Neural crest cell (in vitro differentiated cells): ENCODE results near the gene IGF2BP1. TPM values are rescaled to one million over a fixed set of nuclear protein-coding genes. Genes with fewer than 3 reads are reported as not detected.

Experiments
- DNase-seq: peaks from one replicate; pipeline ENCODE4 v3.0.0; 2021; ENCODE audit warnings: low read depth, mixed read lengths, low spot score
- H3K27ac Mint-ChIP-seq: one replicate; pipeline ENCODE4 v1.8.0; 2021; ENCODE audit warnings: mild to moderate bottlenecking, mixed read lengths; ENCODE audit not compliant: unreplicated experiment
- H3K27me3 Mint-ChIP-seq: 2 replicates; pipeline ENCODE4 v1.8.0; 2021; ENCODE audit warnings: low read depth, mild to moderate bottlenecking, mixed read lengths
- H3K36me3 Mint-ChIP-seq: 2 replicates; pipeline ENCODE4 v1.8.0; 2021; ENCODE audit warnings: low read depth, mild to moderate bottlenecking, mixed read lengths
- H3K4me1 Mint-ChIP-seq: 2 replicates; pipeline ENCODE4 v1.8.0; 2021; ENCODE audit warnings: mixed read lengths
- H3K4me3 Mint-ChIP-seq: one replicate; pipeline ENCODE4 v1.8.0; 2021; ENCODE audit warnings: mild to moderate bottlenecking, mixed read lengths
- H3K9me3 Mint-ChIP-seq: 2 replicates; pipeline ENCODE4 v1.8.0; 2021; ENCODE audit warnings: mixed read lengths
- total RNA-seq: library from RNA; stranded (reverse); gene quantifications from 2 replicates; pipeline ENCODE4 v1.2.1, GENCODE V29; 2021
- TF ChIP-seq, protein P1 (sequence below): fragments of 200-600 bp; sonication (generic); conservative IDR thresholded peaks from 2 replicates; pipeline ENCODE4 v1.5.0; 2021; ENCODE audit warnings: antibody characterized with exemption, mild to moderate bottlenecking

IGF2BP1 gene
- total RNA-seq, 1 donor from 2014 or later = 536 TPM

DNA sequence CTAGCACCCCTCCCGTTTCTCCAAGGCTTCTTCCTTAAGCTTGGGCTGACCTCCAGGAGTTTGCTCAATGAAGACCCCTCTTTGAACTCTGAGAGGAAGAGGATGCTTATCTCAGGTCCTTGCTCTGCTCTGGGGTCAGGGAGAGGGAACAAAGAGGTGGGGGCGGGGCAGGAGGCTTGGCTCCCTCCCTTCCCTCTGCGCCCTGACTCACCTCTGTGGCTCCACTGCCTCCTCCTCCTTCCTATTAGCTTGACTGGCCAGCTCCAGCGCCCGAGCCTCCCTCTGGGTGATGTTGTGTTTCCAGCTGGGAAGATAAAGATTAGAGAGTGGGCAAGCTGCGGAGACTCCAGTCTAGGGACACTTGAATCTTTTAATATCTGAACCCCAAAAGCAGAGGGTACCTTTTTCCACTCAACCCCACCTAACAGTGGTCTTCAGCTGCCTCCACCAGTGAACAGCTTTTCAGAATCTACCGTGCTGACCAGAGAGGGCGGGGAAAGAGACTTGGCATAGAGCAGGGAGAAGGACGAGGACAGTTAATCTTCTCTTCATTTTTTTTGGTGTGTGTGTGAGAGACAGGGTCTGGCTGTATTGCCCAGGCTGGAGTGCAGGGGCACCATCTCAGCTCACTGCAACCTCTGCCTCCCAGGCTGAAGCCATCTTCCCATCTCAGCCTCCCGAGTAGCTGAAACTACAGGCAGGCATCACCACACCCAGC lies 35.5 kb upstream of the IGF2BP1 start:
- no peak overlapping the region for H3K27ac Mint-ChIP-seq
- TF ChIP-seq, protein P1, sequence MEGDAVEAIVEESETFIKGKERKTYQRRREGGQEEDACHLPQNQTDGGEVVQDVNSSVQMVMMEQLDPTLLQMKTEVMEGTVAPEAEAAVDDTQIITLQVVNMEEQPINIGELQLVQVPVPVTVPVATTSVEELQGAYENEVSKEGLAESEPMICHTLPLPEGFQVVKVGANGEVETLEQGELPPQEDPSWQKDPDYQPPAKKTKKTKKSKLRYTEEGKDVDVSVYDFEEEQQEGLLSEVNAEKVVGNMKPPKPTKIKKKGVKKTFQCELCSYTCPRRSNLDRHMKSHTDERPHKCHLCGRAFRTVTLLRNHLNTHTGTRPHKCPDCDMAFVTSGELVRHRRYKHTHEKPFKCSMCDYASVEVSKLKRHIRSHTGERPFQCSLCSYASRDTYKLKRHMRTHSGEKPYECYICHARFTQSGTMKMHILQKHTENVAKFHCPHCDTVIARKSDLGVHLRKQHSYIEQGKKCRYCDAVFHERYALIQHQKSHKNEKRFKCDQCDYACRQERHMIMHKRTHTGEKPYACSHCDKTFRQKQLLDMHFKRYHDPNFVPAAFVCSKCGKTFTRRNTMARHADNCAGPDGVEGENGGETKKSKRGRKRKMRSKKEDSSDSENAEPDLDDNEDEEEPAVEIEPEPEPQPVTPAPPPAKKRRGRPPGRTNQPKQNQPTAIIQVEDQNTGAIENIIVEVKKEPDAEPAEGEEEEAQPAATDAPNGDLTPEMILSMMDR = no peak

DNA sequence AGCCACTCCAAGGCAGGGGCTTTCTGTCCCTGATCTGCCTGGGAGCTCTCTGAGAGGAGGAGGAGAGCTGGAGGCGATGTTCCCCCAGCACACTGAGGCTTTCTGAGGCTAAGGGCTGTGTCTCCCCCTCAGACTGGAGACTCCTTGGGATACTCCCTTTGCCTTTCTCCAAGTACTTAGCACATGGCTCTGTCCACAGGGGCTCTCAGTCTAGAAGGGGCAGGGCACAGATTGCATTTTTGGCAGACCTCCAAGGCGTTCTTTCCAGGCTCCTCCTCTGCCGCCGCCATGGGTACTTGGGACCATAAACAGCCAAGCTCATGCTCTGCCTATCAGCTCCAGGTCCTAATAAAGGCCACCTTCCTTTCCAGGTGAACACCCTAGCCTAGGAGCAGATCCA lies 27.0 kb upstream of the IGF2BP1 start:
- Mint-ChIP-seq H3K36me3 (no peaks in the 10 kb centered on the region), H3K4me1 (peaks cover 29% of the 10 kb centered on the region), H3K4me3 (no peak overlapping the region), H3K9me3 (no peaks in the 10 kb centered on the region), H3K27ac (no peak overlapping the region), H3K27me3 (peaks cover 14% of the 10 kb centered on the region)
- TF ChIP-seq, protein P1 = no peak
- DNase-seq = no peak

More for the DNA sequence above, 35.5 kb upstream of the IGF2BP1 start:
- Mint-ChIP-seq H3K27me3 (peaks cover 13% of the 10 kb centered on the region), H3K9me3 (no peaks in the 10 kb centered on the region), H3K4me1 (peaks cover 17% of the 10 kb centered on the region), H3K36me3 (no peaks in the 10 kb centered on the region), H3K4me3 (no peak overlapping the region)
- DNase-seq = no peak

DNA sequence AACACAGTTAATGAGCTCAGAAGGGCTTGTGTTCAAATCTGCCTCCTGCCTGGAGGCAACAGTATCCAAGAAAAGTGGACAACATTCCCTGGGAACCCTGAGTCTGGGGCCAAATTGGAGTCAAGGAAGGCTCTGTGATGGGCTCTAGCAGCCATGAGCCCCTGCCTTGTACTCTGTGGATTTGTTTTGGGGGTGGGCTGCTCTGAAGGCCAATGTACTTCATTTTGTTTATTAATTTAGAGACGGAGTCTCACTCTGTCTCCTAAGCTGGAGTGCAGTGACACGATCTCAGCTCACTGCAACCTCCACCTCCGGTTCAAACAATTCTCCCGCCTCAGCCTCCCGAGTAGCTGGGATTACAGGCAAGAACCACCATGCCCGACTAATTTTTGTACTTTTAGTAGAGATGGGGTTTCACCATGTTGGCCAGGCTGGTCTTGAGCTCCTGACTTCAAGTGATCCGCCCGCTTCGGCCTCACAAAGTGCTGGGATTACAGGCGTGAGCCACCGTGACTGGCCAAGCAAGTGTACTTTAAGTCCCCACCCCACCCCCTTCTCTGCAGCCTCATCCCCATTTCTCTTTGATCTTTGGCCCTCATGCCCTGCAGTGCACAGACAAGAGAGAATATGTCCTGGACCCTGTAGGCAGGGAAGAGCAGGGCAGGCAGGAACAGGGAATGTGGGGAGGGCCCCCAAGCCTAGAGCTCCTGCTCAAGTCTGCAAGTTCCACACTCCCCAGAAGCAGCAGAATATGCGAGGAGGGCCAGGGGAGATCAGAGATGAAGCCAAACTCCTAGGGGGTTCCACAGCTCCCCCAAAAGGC lies 26.1 kb upstream of the IGF2BP1 start:
- Mint-ChIP-seq H3K36me3 (no peaks in the 10 kb centered on the region), H3K27ac (no peak overlapping the region), H3K4me1 (peaks cover 24% of the 10 kb centered on the region), H3K9me3 (no peaks in the 10 kb centered on the region), H3K27me3 (peaks cover 14% of the 10 kb centered on the region), H3K4me3 (no peak overlapping the region)
- TF ChIP-seq, protein P1 = no peak
- no peak for DNase-seq

DNA sequence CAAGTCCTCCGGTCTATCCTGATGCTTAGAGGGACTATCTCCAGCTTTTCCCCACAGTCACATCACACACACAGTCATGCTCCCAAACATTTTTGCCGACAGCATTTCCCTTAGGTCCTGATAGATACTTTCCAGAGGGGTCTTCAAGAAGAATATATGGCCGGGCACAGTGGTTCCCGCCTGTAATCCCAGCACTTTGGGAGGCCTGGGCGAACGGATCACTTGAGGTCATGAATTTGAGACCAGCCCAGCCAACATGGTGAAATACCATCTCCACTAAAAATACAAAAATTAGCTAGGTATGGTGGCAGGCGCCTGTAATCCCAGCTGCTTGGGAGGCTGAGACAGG lies 24.5 kb upstream of the IGF2BP1 start:
- Mint-ChIP-seq H3K4me1 (peaks cover 24% of the 10 kb centered on the region), H3K36me3 (no peaks in the 10 kb centered on the region), H3K9me3 (no peaks in the 10 kb centered on the region), H3K4me3 (no peak overlapping the region), H3K27ac (no peak overlapping the region), H3K27me3 (peaks cover 14% of the 10 kb centered on the region)
- no peak for DNase-seq
- TF ChIP-seq, protein P1 = no peak

DNA sequence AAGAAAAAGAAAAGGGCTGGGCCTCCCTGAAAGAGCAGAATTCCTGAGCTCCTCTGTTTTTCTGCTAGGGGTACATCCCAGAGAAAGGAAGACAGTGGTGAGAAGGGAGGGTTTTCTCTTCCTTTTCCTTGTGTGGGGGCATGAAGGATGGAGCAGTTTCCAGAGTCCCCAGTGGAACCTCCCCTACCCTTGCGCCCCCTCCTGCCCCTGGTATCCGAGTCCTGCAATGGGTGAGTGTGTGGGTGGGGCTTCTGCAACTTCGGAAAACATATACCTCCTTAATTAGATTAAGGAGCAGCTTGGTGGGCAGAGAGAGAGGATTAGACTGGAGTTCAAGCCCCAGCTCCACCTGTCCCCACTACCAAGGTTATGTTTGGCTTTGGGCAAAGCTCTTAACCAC lies 23.4 kb upstream of the IGF2BP1 start:
- Mint-ChIP-seq H3K4me1 (peaks cover 24% of the 10 kb centered on the region), H3K27me3 (peaks cover 9% of the 10 kb centered on the region), H3K4me3 (no peak overlapping the region), H3K36me3 (no peaks in the 10 kb centered on the region), H3K27ac (no peak overlapping the region), H3K9me3 (no peaks in the 10 kb centered on the region)
- TF ChIP-seq, protein P1 = no peak
- no peak for DNase-seq
